ENCODE measurements around the gene ARID4A. TPM values are rescaled to one million over a fixed set of nuclear protein-coding genes. Genes with fewer than 3 reads are reported as not detected.
A peak's percentile ranks its signal among the peaks of the same experiment; 100 is the strongest.
"Not testable (repeated sequence)": the region's sequence is repeated elsewhere in the genome, so short reads cannot be mapped to it uniquely, and the experiment has no call there.

Gene ARID4A
- total RNA-seq, 2 experiments from 2014 or later, result 32.8 to 37.3 TPM

- Mint-ChIP-seq H3K36me3 (ENCODE audit: low read depth) (peaks cover 46% of the 10 kb centered on the region), H3K4me3 (no peak overlapping the region), H3K4me1 (peaks cover 41% of the 10 kb centered on the region), H3K27ac (no peak overlapping the region), H3K9me3 (no peaks in the 10 kb centered on the region), H3K27me3 (no peaks in the 10 kb centered on the region)
- peak; percentile 99 for DNase-seq
- ChIA-PET POLR2A (interaction anchor here (0.7 to 1.0 kb wide), 3 partner anchors 8 to 129 kb away, joined by 3 to 4 read pairs (median 4); partner anchors contain the start of genes KIAA0586 and TIMM9), CTCF (interaction anchor here (0.5 to 1.8 kb wide), 12 partner anchors 9 to 99 kb away, joined by 3 to 5 read pairs (median 3); partner anchors contain the start of gene ACTR10)
These were observed 436 bp upstream of the ARID4A start for GRCh38 chr14:58297762-58298476.

- ChIA-PET CTCF (interaction anchor here (0.5 to 2.2 kb wide), 5 partner anchors 8 to 1117 kb away, joined by 3 to 7 read pairs (median 3); no protein-coding TSS in a partner anchor), POLR2A (no interaction called here)
- no peaks in the 10 kb centered on the region for H3K9me3 Mint-ChIP-seq
- peak overlapping the region; percentile 88 for H3K4me3 Mint-ChIP-seq
- peak overlapping the region; percentile 91 for H3K27ac Mint-ChIP-seq
- peaks cover 32% of the 10 kb centered on the region for H3K4me1 Mint-ChIP-seq
- no peaks in the 10 kb centered on the region for H3K27me3 Mint-ChIP-seq
- peaks cover 36% of the 10 kb centered on the region for H3K36me3 Mint-ChIP-seq (ENCODE audit: low read depth)
- peak; percentile 13 for DNase-seq
These were observed 1.3 kb downstream of the ARID4A start for GRCh38 chr14:58299401-58300330.

DNA sequence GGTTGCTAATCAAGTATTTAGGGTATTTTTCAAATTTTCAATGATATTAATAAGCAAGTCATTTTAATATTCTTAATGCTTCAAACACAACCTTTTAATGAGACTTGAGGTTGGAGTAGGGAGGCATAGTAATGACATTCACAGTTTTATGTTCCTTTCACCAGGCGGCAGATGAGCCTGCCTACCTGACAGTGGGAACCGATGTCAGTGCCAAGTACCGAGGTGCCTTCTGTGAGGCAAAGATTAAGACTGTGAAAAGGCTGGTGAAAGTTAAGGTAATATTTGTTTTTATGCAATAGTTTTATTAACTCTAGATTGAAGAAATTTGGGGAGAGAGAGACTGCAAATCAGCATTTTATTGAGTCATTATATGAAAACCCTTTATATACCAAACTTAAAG is 3.1 kb downstream of the ARID4A start:
- Mint-ChIP-seq H3K4me3 (no peak overlapping the region), H3K27ac (no peak overlapping the region), H3K9me3 (no peaks in the 10 kb centered on the region), H3K27me3 (no peaks in the 10 kb centered on the region), H3K4me1 (peaks cover 21% of the 10 kb centered on the region), H3K36me3 (ENCODE audit: low read depth) (peaks cover 37% of the 10 kb centered on the region)
- ChIA-PET CTCF (no interaction called here), POLR2A (no interaction called here)
- DNase-seq, result no peak

DNA sequence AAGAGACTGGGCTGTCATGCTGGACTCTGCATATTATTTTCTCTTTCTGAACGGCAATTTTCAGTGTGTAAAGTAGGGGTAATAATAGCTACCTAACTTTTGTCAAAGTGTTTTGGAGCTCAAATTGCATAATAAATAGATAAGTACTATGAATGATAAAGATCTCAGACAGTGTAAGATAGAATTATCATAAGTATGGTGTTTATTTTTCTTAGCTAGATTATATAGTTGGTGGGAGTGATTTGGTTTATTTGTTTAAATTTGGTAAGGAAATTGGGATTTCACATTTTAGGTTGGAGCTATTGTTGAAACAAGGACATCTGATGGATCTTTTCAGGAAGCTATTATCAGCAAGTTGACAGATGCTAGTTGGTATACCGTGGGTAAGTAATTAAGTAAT is 7.4 kb downstream of the ARID4A start:
- Mint-ChIP-seq H3K27me3 (no peaks in the 10 kb centered on the region), H3K36me3 (ENCODE audit: low read depth) (peaks cover 39% of the 10 kb centered on the region), H3K9me3 (no peaks in the 10 kb centered on the region), H3K4me3 (no peak overlapping the region), H3K27ac (no peak overlapping the region), H3K4me1 (peaks cover 9% of the 10 kb centered on the region)
- ChIA-PET POLR2A (interaction anchor here (0.6 kb wide), 1 partner anchor 14 kb away, joined by 5 read pairs; no protein-coding TSS in a partner anchor), CTCF (interaction anchor here (0.5 to 0.7 kb wide), 3 partner anchors 24 to 101 kb away, joined by 3 to 4 read pairs (median 3); no protein-coding TSS in a partner anchor)
- no peak for DNase-seq

DNA sequence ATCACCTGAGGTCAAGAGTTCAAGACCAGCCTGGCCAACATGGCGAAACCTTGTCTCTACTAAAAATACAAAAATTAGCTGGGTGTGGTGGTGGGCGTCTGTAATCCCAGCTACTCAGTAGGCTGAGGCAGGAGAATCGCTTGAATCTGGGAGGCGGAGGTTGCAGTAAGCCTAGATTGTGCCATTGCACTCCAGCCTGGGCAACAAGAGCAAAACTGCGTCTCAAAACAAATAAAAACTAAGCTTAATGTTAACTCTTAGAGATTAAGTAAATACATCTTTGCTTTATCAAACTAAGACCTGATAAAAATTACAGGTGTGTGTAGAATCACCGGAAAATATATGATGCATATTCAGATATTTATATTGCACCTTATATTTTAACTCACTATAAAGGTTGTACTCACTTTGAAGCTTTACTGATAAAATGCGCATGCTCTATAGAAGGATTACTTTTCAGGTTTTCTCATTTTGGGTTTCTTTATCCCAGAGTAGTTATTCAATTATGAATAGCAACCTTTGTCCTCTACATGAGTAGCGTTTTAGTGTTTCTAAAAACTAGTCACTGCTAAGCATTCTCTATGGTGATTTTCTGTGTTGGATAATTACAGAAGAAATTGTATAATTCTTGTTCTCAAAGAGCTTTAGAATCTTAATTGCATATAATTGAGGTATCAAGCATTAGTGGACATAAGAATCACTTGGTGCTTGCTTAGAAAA is 9.4 kb downstream of the ARID4A start:
- Mint-ChIP-seq H3K27ac (no peak overlapping the region), H3K4me3 (no peak overlapping the region), H3K4me1 (peaks cover 4% of the 10 kb centered on the region), H3K27me3 (no peaks in the 10 kb centered on the region), H3K9me3 (no peaks in the 10 kb centered on the region), H3K36me3 (ENCODE audit: low read depth) (peaks cover 35% of the 10 kb centered on the region)
- CTCF ChIA-PET, result interaction anchor here (0.9 to 1.6 kb wide), 2 partner anchors 8 to 10 kb away, joined by 3 to 5 read pairs; partner anchors contain the start of gene ARID4A
- POLR2A ChIA-PET, result no interaction called here
- no peak for DNase-seq

GRCh38 chr14:58309086-58309485 is 10.7 kb downstream of the ARID4A start:
- Mint-ChIP-seq H3K9me3 (no peaks in the 10 kb centered on the region), H3K4me3 (no peak overlapping the region), H3K4me1 (peaks cover 4% of the 10 kb centered on the region), H3K27ac (no peak overlapping the region), H3K36me3 (ENCODE audit: low read depth) (peaks cover 29% of the 10 kb centered on the region), H3K27me3 (no peaks in the 10 kb centered on the region)
- POLR2A ChIA-PET, result no interaction called here
- DNase-seq, result no peak
- CTCF ChIA-PET, result no interaction called here

DNA sequence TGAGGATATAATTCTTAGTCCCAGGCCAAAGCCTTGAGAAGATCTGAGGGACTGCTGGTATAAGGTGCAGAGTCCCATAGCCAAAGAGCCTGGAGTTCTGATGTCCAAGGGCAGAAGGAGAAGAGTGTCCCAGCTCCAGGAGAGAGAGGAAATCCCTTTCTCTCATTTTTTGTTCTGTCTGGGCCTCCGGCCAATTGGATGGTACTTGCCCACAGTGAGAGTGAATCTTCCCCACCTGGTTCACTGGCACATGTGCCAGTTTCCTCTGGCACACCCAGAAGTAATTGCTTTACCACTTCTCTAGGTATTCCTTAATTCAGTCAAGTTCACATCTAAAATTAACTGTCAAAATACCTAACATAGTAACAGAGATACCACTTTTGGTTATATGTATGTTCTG is 15.3 kb downstream of the ARID4A start:
- CTCF ChIA-PET, result interaction anchor here (0.5 to 2.4 kb wide), 3 partner anchors 12 to 1767 kb away, joined by 3 to 10 read pairs (median 4); no protein-coding TSS in a partner anchor
- H3K4me3 Mint-ChIP-seq, result no peak overlapping the region
- POLR2A ChIA-PET, result no interaction called here
- H3K4me1 Mint-ChIP-seq, result no peaks in the 10 kb centered on the region
- no peak for DNase-seq
- no peaks in the 10 kb centered on the region for H3K9me3 Mint-ChIP-seq
- H3K27ac Mint-ChIP-seq, result no peak overlapping the region
- H3K36me3 Mint-ChIP-seq (ENCODE audit: low read depth), result peaks cover 23% of the 10 kb centered on the region
- H3K27me3 Mint-ChIP-seq, result no peaks in the 10 kb centered on the region

DNA sequence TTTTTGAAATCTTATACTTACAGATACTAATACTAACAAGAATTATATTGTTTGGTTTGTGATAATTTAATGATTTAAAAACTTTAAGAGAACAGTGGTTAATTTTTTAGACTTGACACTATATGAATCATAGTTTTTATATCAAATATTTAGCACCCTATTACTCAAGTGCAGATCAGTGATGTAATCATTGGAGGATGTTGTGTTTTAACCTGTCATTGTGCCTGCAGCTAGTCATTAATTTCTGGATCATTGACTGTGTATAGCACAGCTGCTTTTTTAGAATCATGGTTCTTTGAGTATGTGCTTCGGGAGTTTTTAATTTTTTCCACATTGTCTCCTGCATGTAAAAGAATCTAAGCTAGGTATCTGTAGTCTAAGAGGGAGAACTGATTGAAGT is 17.3 kb downstream of the ARID4A start:
- no peaks in the 10 kb centered on the region for H3K27me3 Mint-ChIP-seq
- peaks cover 20% of the 10 kb centered on the region for H3K36me3 Mint-ChIP-seq (ENCODE audit: low read depth)
- H3K4me3 Mint-ChIP-seq, result no peak overlapping the region
- POLR2A ChIA-PET, result no interaction called here
- H3K4me1 Mint-ChIP-seq, result no peaks in the 10 kb centered on the region
- CTCF ChIA-PET, result no interaction called here
- H3K9me3 Mint-ChIP-seq, result no peaks in the 10 kb centered on the region
- no peak for DNase-seq
- no peak overlapping the region for H3K27ac Mint-ChIP-seq

DNA sequence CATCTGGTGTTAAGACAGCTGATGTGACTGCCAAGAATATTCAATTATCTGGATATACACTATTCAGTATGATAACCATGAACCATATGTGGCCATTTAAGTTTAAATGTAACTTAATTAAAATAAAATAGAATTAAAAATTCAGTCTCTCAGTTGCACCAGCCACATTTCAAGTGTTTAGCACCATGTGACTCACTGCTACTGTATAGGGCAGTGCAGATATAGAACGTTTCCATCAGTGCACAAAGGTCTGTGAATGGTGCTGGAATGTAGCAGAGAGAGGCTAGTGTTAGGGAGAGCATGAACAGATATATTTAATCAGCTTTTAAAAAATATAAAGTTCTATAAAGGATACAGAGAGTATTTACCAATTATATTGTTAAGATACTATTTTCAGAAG is 28.7 kb downstream of the ARID4A start:
- no peaks in the 10 kb centered on the region for H3K27me3 Mint-ChIP-seq
- DNase-seq, result no peak
- H3K4me1 Mint-ChIP-seq, result peaks cover 12% of the 10 kb centered on the region
- CTCF ChIA-PET, result interaction anchor here (1.5 to 2.6 kb wide), 2 partner anchors 14 to 54 kb away, joined by 3 to 10 read pairs; no protein-coding TSS in a partner anchor
- no peak overlapping the region for H3K4me3 Mint-ChIP-seq
- POLR2A ChIA-PET, result no interaction called here
- H3K9me3 Mint-ChIP-seq, result no peaks in the 10 kb centered on the region
- no peak overlapping the region for H3K27ac Mint-ChIP-seq
- peaks cover 35% of the 10 kb centered on the region for H3K36me3 Mint-ChIP-seq (ENCODE audit: low read depth)

DNA sequence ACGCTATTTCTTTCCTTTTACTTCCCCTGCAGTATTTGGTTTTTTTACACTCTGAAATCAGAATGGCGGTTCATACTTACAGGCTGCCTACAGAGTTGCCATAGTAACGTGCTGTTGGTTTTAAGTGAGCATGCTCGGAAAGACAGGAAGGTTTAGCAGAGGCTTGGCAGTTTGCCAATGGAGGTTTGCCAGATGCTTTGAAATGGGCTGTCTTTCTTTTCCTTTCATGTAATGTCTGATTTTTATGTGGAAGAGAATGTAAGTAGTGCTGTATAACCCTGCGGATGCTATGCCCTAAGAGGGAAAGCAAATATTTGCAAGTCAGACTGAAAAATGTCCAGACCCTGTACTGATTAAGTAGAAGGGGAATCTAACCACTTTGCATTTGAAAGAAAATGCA is 32.8 kb downstream of the ARID4A start:
- POLR2A ChIA-PET, result interaction anchor here (0.6 kb wide), 1 partner anchor 112 kb away, joined by 3 read pairs; no protein-coding TSS in a partner anchor
- CTCF ChIA-PET, result no interaction called here
- Mint-ChIP-seq H3K27me3 (no peaks in the 10 kb centered on the region), H3K27ac (peak overlapping the region; percentile 74), H3K4me3 (peak overlapping the region; percentile 48), H3K4me1 (peaks cover 14% of the 10 kb centered on the region), H3K36me3 (ENCODE audit: low read depth) (peaks cover 40% of the 10 kb centered on the region), H3K9me3 (no peaks in the 10 kb centered on the region)
- DNase-seq, result peak; percentile 96

- CTCF ChIA-PET, result interaction anchor here (0.7 to 0.9 kb wide), 2 partner anchors 17 to 63 kb away, joined by 3 read pairs; partner anchors contain the start of gene TOMM20L
- no peak for DNase-seq
- H3K36me3 Mint-ChIP-seq (ENCODE audit: low read depth), result peaks cover 35% of the 10 kb centered on the region
- H3K27ac Mint-ChIP-seq, result no peak overlapping the region
- POLR2A ChIA-PET, result no interaction called here
- no peaks in the 10 kb centered on the region for H3K9me3 Mint-ChIP-seq
- no peak overlapping the region for H3K4me3 Mint-ChIP-seq
- no peaks in the 10 kb centered on the region for H3K27me3 Mint-ChIP-seq
- H3K4me1 Mint-ChIP-seq, result peaks cover 14% of the 10 kb centered on the region
These were observed 34.2 kb downstream of the ARID4A start for GRCh38 chr14:58332561-58332960.

GRCh38 chr14:58339666-58340065 is 41.3 kb downstream of the ARID4A start:
- H3K4me3 Mint-ChIP-seq, H3K27me3 Mint-ChIP-seq, POLR2A ChIA-PET, H3K27ac Mint-ChIP-seq, DNase-seq, H3K4me1 Mint-ChIP-seq, H3K9me3 Mint-ChIP-seq: not testable (repeated sequence)
- H3K36me3 Mint-ChIP-seq (ENCODE audit: low read depth), result peaks cover 30% of the 10 kb centered on the region
- CTCF ChIA-PET, result interaction anchor here (1.3 kb wide), 1 partner anchor 54 kb away, joined by 5 read pairs; no protein-coding TSS in a partner anchor

Measured in activated CD4-positive, alpha-beta T cell treated with anti-CD3 and anti-CD28 coated beads, Interleukin-2, amount 10 ng/mL, durations not matched to agents 7 days and 5 days (primary cell).